K562 (cell line): ENCODE measurements around the gene GAA. TPM values are rescaled to one million over a fixed set of nuclear protein-coding genes. Genes with fewer than 3 reads are reported as not detected.
A peak's percentile ranks its signal among the peaks of the same experiment; 100 is the strongest.

Experiments used
- ATAC-seq: fragments of 200-7000 bp; cut with Tn5 transposase; 3 replicates; pipeline ENCODE4 v1.9.1; 2020; ENCODE audit warnings: moderate library complexity
- BruUV-seq: library from RNA; stranded (reverse); fragments of 400-500 nt; replicated peaks from 2 replicates; lab custom pipeline; 2021; lab: Mats Ljungman, UMichigan
- CTCF ChIA-PET: fragments of 300-600 bp; formaldehyde crosslinking; extraction: SDS; loops from one replicate; lab custom pipeline; 2021; ENCODE audit warnings: low intra/inter-chr PET ratio; lab: Yijun Ruan, JAX
- POLR2A ChIA-PET: fragments of 300-600, 350-650 bp; sonication (Branson Sonifier 250); formaldehyde crosslinking; extraction: SDS; loops from one replicate; lab custom pipeline; 2021; ENCODE audit warnings: antibody characterized with exemption, inconsistent platforms; lab: Yijun Ruan, JAX
- DNase-seq, 4 experiments: peaks; one replicate each; pipeline versions ENCODE4 v3.0.0 to v3.0.0-alpha.2; 2011 to 2018; ENCODE audit warnings: low spot score in 3 of 4, mixed read lengths in 3 of 4; ENCODE audit errors: extremely low read depth in 1 of 4
- FAIRE-seq: peaks from 2 replicates; lab custom pipeline; 2011; peaks lifted over from hg19 to GRCh38; lab: Jason Lieb, UNC
- H2AFZ ChIP-seq: 2 replicates; pipeline ENCODE4 v1.6.0; 2011; ENCODE audit warnings: low read depth, low read length, control low read depth, inconsistent platforms
- H3K27ac ChIP-seq: fragments of 200-600 bp; 3 replicates; pipeline ENCODE4 v1.8.0; 2011; ENCODE audit warnings: low read depth, mild to moderate bottlenecking, control low read depth, inconsistent platforms, low read length, moderate library complexity, mixed read lengths; ENCODE audit errors: extremely low read depth
- H3K27me3 ChIP-seq, 2 experiments: fragments of 300-600 bp in 1 of 2; 2 replicates in 1 of 2; 3 replicates in 1 of 2; pipeline versions ENCODE4 v1.6.0 to v1.8.0; 2011; ENCODE audit warnings: inconsistent platforms in 2 of 2, low read length in 2 of 2, mild to moderate bottlenecking in 1 of 2, mixed read lengths in 1 of 2, moderate library complexity in 1 of 2; ENCODE audit not compliant: control insufficient read depth in 2 of 2, insufficient read depth in 2 of 2
- H3K36me3 ChIP-seq: fragments of 300-600 bp; 3 replicates; pipeline ENCODE4 v1.8.0; 2011; ENCODE audit warnings: mild to moderate bottlenecking, low read length, inconsistent platforms; ENCODE audit not compliant: control insufficient read depth, insufficient read depth
- H3K4me1 ChIP-seq, 2 experiments: fragments of 200-600 bp in 1 of 2; replicated peaks in 1 of 2; 2 replicates in 1 of 2; 3 replicates in 1 of 2; pipeline versions ENCODE4 v1.5.1 to v1.8.0; 2011; ENCODE audit warnings: inconsistent platforms in 2 of 2, low read length in 2 of 2, mild to moderate bottlenecking in 1 of 2, mixed read lengths in 1 of 2, moderate library complexity in 1 of 2; ENCODE audit not compliant: control insufficient read depth in 2 of 2, insufficient read depth in 2 of 2
- H3K4me2 ChIP-seq: 2 replicates; pipeline ENCODE4 v1.6.1; 2011; ENCODE audit warnings: low read length, control low read depth, inconsistent platforms, mixed read lengths; ENCODE audit not compliant: insufficient read depth
- H3K4me3 ChIP-seq: fragments of 200-600 bp; sonication (generic), shearing (Covaris generic); 2 replicates; pipeline ENCODE4 v1.5.1; 2016; ENCODE audit warnings: control low read depth, inconsistent platforms
- H3K79me2 ChIP-seq: fragments of 200-600 bp; 3 replicates; pipeline ENCODE4 v1.8.0; 2011; ENCODE audit warnings: low read length, inconsistent platforms; ENCODE audit not compliant: control insufficient read depth, insufficient read depth
- H3K9ac ChIP-seq, 2 experiments: 2 replicates each; pipeline versions ENCODE4 v1.6.0 to v1.6.1; 2011; ENCODE audit warnings: low read depth in 2 of 2, low read length in 2 of 2, control low read depth in 1 of 2, inconsistent platforms in 1 of 2, mild to moderate bottlenecking in 1 of 2, mixed read lengths in 1 of 2; ENCODE audit not compliant: insufficient read depth in 1 of 2
- H3K9me1 ChIP-seq: one replicate; pipeline ENCODE4 v1.6.0; 2011; ENCODE audit warnings: inconsistent platforms, mild to moderate bottlenecking, low read length, moderate library complexity; ENCODE audit not compliant: control insufficient read depth, insufficient read depth
- H3K9me3 ChIP-seq: replicated peaks from 2 replicates; pipeline ENCODE4 v1.5.1; 2011; ENCODE audit warnings: low read depth, low read length, inconsistent platforms; ENCODE audit not compliant: control insufficient read depth, insufficient read depth
- H4K20me1 ChIP-seq: replicated peaks from 2 replicates; pipeline ENCODE4 v1.6.1; 2011; ENCODE audit warnings: low read length, inconsistent platforms, mixed read lengths; ENCODE audit not compliant: control insufficient read depth, insufficient read depth
- CXXC5 ChIP-seq: fragments of 250-450 bp; sonication (Bioruptor Pico); IDR thresholded peaks from 2 replicates; pipeline ENCODE4 v1.8.0; 2022; ENCODE audit warnings: inconsistent platforms, mild to moderate bottlenecking, moderate library complexity
- JUNB ChIP-seq: fragments of 450-650 bp; formaldehyde crosslinking; conservative IDR thresholded peaks from 2 replicates; pipeline ENCODE4 v1.4.0; 2020; ENCODE audit warnings: mild to moderate bottlenecking
- KDM1A ChIP-seq, 2 experiments: fragments of 450-650 bp; IDR thresholded peaks; 2 replicates each; pipeline ENCODE4 v1.6.1; 2016; ENCODE audit warnings: mild to moderate bottlenecking in 2 of 2
- ZFX ChIP-seq: sonication (generic); formaldehyde crosslinking; IDR thresholded peaks from 2 replicates; pipeline ENCODE4 v1.8.0; 2022; ENCODE audit warnings: mild to moderate bottlenecking, missing genetic modification reagents, moderate library complexity
- ZNF263 ChIP-seq: sonication (generic); formaldehyde crosslinking; IDR thresholded peaks from 2 replicates; pipeline ENCODE4 v1.8.0; 2022; ENCODE audit warnings: mild to moderate bottlenecking, missing genetic modification reagents, borderline replicate concordance
- WGBS: fragments of 100-300 bp; shearing (Covaris generic); methylation state at CpG from one replicate; pipeline ENCODE4 v1.1.6; 2016; ENCODE audit warnings: low coverage, mixed read lengths; ENCODE audit not compliant: insufficient coverage; ENCODE audit errors: missing lambda C conversion rate; 5-methylcytosine and 5-hydroxymethylcytosine counted together
- in situ Hi-C: fragments of 300-500 bp; cut with MboI; formaldehyde crosslinking; loops from 4 replicates; pipeline ENCODE4 v1.15.0; 2018; ENCODE audit warnings: inconsistent platforms, mixed read lengths
- intact Hi-C: fragments of 100-400 bp; cut with micrococcal nuclease; formaldehyde crosslinking; loops from 2 replicates; pipeline ENCODE4 v1.14.2; 2022
- polyA plus RNA-seq, 8 experiments: library from polyadenylated mRNA; depleted of rRNA in 4 of 8; stranded (reverse) in 5 of 8; unstranded in 3 of 8; fragments of >200 nt; fragmentation: Nextera tagmentation in 2 of 8; fragmentation: Illumina TruSeq in 1 of 8; extraction: Ambion mirVana in 2 of 8; extraction: Trizol in 1 of 8; gene quantifications; 2 replicates each; pipeline versions ENCODE4 v1.2.1 to v1.2.3, GENCODE V29; 2011 to 2014; ENCODE audit warnings: inconsistent platforms in 1 of 8, missing spikeins in 1 of 8
- total RNA-seq, 7 experiments: library from RNA; depleted of rRNA in 6 of 7; stranded (reverse); fragments of >200 nt in 6 of 7; fragmentation: Illumina TruSeq in 2 of 7; extraction: Trizol in 2 of 7; gene quantifications; 2 replicates each; pipeline versions ENCODE4 v1.2.1 to v1.2.3, GENCODE V29; 2011 to 2021; ENCODE audit warnings: low replicate concordance in 1 of 7
- TF ChIP-seq, protein P1 (sequence below): sonication (generic); formaldehyde crosslinking; IDR thresholded peaks from 2 replicates; pipeline ENCODE4 v1.8.1; 2022; ENCODE audit warnings: missing genetic modification reagents
- TF ChIP-seq, protein P2 (sequence below): fragments of 450-650 bp; formaldehyde crosslinking; IDR thresholded peaks from 2 replicates; pipeline ENCODE4 v1.4.0; 2022; ENCODE audit warnings: missing genetic modification characterization

The GAA gene
- total and polyA plus RNA-seq, 9 of the 15 experiments (the other 6 are each of a cell fraction or from before 2014, with no cell fraction given) = 0.15 to 6.4 (median 1.7) TPM

DNA sequence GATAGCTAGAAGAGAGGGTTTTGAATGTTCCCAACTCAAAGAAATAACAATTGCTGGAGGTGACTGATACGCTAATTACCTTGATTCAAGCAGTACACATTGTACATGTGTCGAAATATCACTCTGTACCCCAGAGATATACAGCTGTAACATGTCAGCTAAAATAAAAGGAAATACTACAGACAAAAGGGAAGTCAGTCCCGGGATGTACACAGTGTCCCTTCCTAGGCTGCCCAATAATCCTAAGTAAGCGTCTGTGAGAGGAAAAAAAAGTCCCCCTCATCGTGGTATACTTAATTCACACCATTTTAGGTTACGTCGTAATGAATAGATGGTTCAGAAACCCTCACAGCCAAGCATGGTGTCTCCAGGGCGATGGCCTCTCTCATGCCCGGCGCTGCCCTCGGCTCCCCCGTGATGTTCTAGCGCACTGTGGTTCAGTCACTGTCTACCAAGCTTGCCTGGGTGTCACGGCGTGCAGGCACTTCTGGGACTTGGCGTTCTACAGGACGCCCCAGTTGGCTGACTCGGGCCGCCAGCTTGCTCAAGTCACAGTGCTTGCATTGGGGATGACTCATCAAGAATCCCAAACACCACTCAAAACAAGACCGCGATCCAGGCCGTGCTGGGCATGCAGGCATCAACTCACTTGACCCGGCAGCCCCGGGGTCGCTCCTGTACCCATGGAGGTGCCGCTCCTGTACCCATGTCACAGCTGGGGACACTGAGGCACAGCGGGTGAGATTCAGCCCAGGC, 37.4 kb upstream of the GAA start (continued):
- TF ChIP-seq, protein P1, sequence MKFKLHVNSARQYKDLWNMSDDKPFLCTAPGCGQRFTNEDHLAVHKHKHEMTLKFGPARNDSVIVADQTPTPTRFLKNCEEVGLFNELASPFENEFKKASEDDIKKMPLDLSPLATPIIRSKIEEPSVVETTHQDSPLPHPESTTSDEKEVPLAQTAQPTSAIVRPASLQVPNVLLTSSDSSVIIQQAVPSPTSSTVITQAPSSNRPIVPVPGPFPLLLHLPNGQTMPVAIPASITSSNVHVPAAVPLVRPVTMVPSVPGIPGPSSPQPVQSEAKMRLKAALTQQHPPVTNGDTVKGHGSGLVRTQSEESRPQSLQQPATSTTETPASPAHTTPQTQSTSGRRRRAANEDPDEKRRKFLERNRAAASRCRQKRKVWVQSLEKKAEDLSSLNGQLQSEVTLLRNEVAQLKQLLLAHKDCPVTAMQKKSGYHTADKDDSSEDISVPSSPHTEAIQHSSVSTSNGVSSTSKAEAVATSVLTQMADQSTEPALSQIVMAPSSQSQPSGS (CRISPR knock-in tag) = no peak
- TF ChIP-seq JUNB (CRISPR knock-in tag) (peak; percentile 65), ZFX (CRISPR knock-in tag) (no peak)
- TF ChIP-seq, all 486 proteins: peak for 25

DNA sequence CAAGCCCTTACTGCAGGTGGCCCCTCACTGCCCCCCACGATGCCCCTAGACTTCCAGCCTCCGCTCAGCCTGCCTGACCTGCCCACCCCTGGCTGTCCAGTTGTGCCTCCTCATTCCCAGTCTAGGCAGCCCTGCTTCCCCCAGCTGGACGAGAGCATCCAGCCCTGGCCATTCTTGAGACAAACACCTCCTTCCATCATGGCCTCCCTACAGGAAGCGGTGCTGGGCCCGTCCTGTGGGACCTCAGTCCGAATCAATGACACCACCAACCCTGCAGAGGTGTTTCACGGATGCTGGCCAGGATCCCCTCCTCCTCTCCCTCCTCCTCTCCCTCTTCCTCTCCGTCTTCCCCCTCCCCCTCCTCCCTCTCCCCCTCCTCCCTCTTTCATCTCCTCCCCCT, 36.7 kb upstream of the GAA start:
- H3K9ac ChIP-seq = peak overlapping the region in 1 of 2 experiments; percentile 23; a peak in 1 of 4 replicates
- intact Hi-C loops (no loop called here), in situ Hi-C loops (no loop called here)
- H3K27me3 ChIP-seq = peaks cover 10 to 48% of the 10 kb centered on the region in 2 experiments
- H3K9me1 ChIP-seq = no peaks in the 10 kb centered on the region
- no peaks in the 10 kb centered on the region for H3K79me2 ChIP-seq
- no peak overlapping the region for H3K27ac ChIP-seq
- CTCF ChIA-PET = no interaction called here
- DNase-seq (no peak), ATAC-seq (no peak), FAIRE-seq (no peak)
- 0 out of 2 replicates have a peak overlapping the region, but pooled peaks have one; percentile 55 for H3K4me2 ChIP-seq
- H3K36me3 ChIP-seq = no peaks in the 10 kb centered on the region
- H2AFZ ChIP-seq = peak overlapping the region; percentile 87
- TF ChIP-seq CXXC5 (CRISPR knock-in tag) (no peak), KDM1A (IDR thresholded peaks at IDR 0.05) (peak in 1 of 2 experiments; percentile 17; a peak in 1 of 4 replicates), ZNF263 (CRISPR knock-in tag) (peak; percentile 90)
- TF ChIP-seq, protein P2, sequence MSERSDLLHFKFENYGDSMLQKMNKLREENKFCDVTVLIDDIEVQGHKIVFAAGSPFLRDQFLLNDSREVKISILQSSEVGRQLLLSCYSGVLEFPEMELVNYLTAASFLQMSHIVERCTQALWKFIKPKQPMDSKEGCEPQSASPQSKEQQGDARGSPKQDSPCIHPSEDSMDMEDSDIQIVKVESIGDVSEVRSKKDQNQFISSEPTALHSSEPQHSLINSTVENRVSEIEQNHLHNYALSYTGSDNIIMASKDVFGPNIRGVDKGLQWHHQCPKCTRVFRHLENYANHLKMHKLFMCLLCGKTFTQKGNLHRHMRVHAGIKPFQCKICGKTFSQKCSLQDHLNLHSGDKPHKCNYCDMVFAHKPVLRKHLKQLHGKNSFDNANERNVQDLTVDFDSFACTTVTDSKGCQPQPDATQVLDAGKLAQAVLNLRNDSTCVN (CRISPR knock-in tag) = no peak
- H3K4me1 ChIP-seq = peaks cover 15 to 20% of the 10 kb centered on the region in 2 experiments
- 50% methylated on average over 5 of the region's 8 CpGs for WGBS
- BruUV-seq = no TSS peak
- H4K20me1 ChIP-seq = no peaks in the 10 kb centered on the region
- POLR2A ChIA-PET = no interaction called here
- H3K9me3 ChIP-seq = no peaks in the 10 kb centered on the region
- no peak overlapping the region for H3K4me3 ChIP-seq
